PC-9 (cell line): ENCODE results near the gene TRAPPC12. TPM values are rescaled to one million over a fixed set of nuclear protein-coding genes. Genes with fewer than 3 reads are reported as not detected.

Source experiments
- BruUV-seq: library from RNA; stranded (reverse); fragments of 400-500 nt; replicated peaks from 2 replicates; lab custom pipeline; 2021; lab: Mats Ljungman, UMichigan
- CTCF ChIA-PET: fragments of 300-600 bp; sonication (Branson Sonifier 250); formaldehyde crosslinking; loops from one replicate; lab custom pipeline; 2022; ENCODE audit warnings: antibody characterized with exemption; lab: Charles Lee
- POLR2A ChIA-PET: fragments of 300-600 bp; sonication (Branson Sonifier 250); formaldehyde crosslinking; loops from one replicate; lab custom pipeline; 2022; ENCODE audit warnings: antibody characterized with exemption; ENCODE audit not compliant: unreplicated experiment; lab: Charles Lee
- DNase-seq, 2 experiments: peaks; one replicate each; pipeline versions ENCODE4 v3.0.0 to v3.0.0-alpha.2; 2015 to 2022; ENCODE audit warnings: mixed read lengths in 1 of 2
- H2AFZ ChIP-seq: fragments of 200-600 bp; sonication (generic); 2 replicates; pipeline ENCODE4 v1.8.1; 2017; ENCODE audit warnings: antibody characterized with exemption
- H3F3A ChIP-seq: fragments of 200-600 bp; sonication (generic); 2 replicates; pipeline ENCODE4 v1.8.1; 2017; ENCODE audit warnings: antibody characterized with exemption, mild to moderate bottlenecking, low read depth; ENCODE audit not compliant: insufficient read depth
- H3K27ac ChIP-seq: fragments of 200-600 bp; sonication (generic); 2 replicates; pipeline ENCODE4 v1.6.1; 2016; ENCODE audit warnings: mixed run types
- H3K27me3 ChIP-seq: fragments of 200-600 bp; sonication (generic); 2 replicates; pipeline ENCODE4 v1.6.1; 2016; ENCODE audit warnings: low read depth, mixed run types; ENCODE audit not compliant: insufficient read depth
- H3K36me3 ChIP-seq: fragments of 200-600 bp; sonication (generic); 2 replicates; pipeline ENCODE4 v1.6.1; 2016; ENCODE audit warnings: low read depth, mixed run types
- H3K4me1 ChIP-seq: fragments of 200-600 bp; sonication (generic); replicated peaks from 2 replicates; pipeline ENCODE4 v1.6.1; 2016; ENCODE audit warnings: mixed run types; ENCODE audit not compliant: insufficient read depth
- H3K4me2 ChIP-seq: fragments of 200-600 bp; sonication (generic); 2 replicates; pipeline ENCODE4 v1.6.1; 2017; ENCODE audit warnings: mixed run types
- H3K4me3 ChIP-seq: fragments of 200-600 bp; sonication (generic); 2 replicates; pipeline ENCODE4 v1.6.1; 2016; ENCODE audit warnings: mixed run types
- H3K79me2 ChIP-seq: fragments of 200-600 bp; sonication (generic); 2 replicates; pipeline ENCODE4 v1.6.1; 2017; ENCODE audit warnings: low read depth, mixed run types
- H3K9me2 ChIP-seq: fragments of 200-600 bp; sonication (generic); 2 replicates; pipeline ENCODE4 v1.8.1; 2017; ENCODE audit warnings: mild to moderate bottlenecking; ENCODE audit not compliant: insufficient read depth
- H3K9me3 ChIP-seq: fragments of 200-600 bp; sonication (generic); 2 replicates; pipeline ENCODE4 v1.8.1; 2016; ENCODE audit warnings: low read depth; ENCODE audit not compliant: insufficient read depth
- H4K20me1 ChIP-seq: fragments of 200-600 bp; sonication (generic); 2 replicates; pipeline ENCODE4 v1.8.1; 2017; ENCODE audit not compliant: insufficient read depth
- EZH2 ChIP-seq: fragments of 200-600 bp; sonication (generic); IDR thresholded peaks from 2 replicates; pipeline ENCODE4 v1.8.0; 2017; ENCODE audit warnings: antibody characterized with exemption, low read depth
- intact Hi-C: fragments of 100-400 bp; cut with micrococcal nuclease; formaldehyde crosslinking; loops from one replicate; pipeline ENCODE4 v1.10.0; 2022; ENCODE audit not compliant: unreplicated experiment
- total RNA-seq: library from RNA; stranded (reverse); gene quantifications from 2 replicates; pipeline ENCODE4 v1.2.3, GENCODE V29; 2021
- TF ChIP-seq, protein P1 (sequence below): fragments of 200-600 bp; sonication (generic); conservative IDR thresholded peaks from 2 replicates; pipeline ENCODE4 v1.6.1; 2017; ENCODE audit warnings: mixed run types, antibody characterized with exemption, mild to moderate bottlenecking, moderate library complexity

The TRAPPC12 gene
- total RNA-seq, 1 experiment from 2014 or later = 69.3 TPM

DNA sequence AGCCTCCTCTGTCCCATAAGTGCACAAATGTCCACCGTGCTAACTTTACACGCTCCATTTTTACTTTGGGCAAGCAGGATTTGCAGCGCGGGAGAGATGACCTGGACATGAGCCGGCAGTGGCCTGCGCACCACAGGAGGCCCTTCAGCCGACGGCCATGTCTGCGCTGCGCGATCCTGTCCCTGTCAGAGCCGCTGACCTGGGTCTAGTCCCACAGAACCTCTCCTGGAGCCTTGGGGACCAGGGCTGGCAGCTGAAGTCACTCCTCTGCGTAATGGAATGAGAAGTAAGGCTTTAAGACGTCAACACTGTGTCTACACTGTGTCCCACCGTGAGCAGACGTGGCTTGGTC is 110.2 kb downstream of the TRAPPC12 start:
- Histone ChIP-seq H4K20me1 (no peaks in the 10 kb centered on the region), H3K27me3 (no peaks in the 10 kb centered on the region), H3K79me2 (no peaks in the 10 kb centered on the region), H3K9me3 (no peaks in the 10 kb centered on the region), H3F3A (no peaks in the 10 kb centered on the region), H3K4me1 (no peaks in the 10 kb centered on the region), H3K4me2 (no peak overlapping the region), H2AFZ (no peak overlapping the region), H3K9me2 (no peaks in the 10 kb centered on the region), H3K36me3 (no peaks in the 10 kb centered on the region), H3K27ac (no peak overlapping the region), H3K4me3 (no peak overlapping the region)
- DNase-seq = no peak
- TF ChIP-seq EZH2 = no peak
- TF ChIP-seq, protein P1, sequence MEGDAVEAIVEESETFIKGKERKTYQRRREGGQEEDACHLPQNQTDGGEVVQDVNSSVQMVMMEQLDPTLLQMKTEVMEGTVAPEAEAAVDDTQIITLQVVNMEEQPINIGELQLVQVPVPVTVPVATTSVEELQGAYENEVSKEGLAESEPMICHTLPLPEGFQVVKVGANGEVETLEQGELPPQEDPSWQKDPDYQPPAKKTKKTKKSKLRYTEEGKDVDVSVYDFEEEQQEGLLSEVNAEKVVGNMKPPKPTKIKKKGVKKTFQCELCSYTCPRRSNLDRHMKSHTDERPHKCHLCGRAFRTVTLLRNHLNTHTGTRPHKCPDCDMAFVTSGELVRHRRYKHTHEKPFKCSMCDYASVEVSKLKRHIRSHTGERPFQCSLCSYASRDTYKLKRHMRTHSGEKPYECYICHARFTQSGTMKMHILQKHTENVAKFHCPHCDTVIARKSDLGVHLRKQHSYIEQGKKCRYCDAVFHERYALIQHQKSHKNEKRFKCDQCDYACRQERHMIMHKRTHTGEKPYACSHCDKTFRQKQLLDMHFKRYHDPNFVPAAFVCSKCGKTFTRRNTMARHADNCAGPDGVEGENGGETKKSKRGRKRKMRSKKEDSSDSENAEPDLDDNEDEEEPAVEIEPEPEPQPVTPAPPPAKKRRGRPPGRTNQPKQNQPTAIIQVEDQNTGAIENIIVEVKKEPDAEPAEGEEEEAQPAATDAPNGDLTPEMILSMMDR = no peak
- CTCF ChIA-PET = no interaction called here
- BruUV-seq = no TSS peak
- intact Hi-C loops = no loop called here
- POLR2A ChIA-PET = no interaction called here

DNA sequence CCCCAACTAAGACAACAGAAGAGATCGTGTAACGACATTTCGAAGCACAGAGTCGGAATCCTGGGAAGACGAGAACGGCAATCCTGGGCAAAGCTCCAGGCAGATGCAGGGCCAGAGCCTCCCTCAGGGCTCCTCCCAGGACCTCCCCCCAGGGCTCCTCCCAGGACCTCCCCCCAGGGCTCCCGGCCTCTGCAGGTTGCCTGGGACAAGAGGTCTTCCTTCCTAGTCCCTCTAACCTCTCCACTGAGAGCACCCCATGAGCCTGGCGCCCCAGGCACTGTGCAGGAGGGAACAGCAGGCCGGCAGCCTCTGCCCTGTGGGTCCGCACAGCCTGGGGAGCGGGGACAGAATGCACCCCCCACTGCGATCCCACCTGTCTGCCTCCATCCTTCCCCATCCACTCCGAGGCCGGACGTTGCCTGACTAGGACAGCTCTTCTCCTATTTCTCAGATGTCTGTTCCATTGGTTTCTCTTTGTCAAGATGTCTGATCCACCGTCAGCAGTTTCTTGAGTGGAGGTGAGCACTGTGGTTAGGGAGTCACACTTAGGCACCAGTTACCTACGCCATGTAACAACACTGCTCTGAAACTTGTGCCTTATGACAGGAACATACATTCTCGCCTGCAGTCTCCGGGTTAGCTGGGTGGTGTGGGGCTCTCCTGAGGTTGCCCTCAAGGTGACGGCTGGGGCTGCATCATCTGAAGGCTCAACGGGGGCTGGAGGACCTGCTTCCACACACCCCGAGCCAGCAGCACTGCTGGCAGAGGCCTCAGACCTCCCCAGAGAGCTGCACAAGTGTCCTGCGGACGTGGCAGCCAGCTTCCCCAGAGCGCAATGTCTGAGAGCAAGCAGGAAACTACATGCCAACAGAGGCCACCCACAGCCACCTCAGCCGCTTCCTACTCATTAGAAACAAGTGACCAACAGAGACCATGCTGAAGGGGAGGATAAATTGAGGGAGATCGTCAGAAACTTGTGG is 111.0 kb downstream of the TRAPPC12 start:
- Histone ChIP-seq H3K79me2 (no peaks in the 10 kb centered on the region), H3K9me3 (no peaks in the 10 kb centered on the region), H3F3A (no peaks in the 10 kb centered on the region), H3K27ac (no peak overlapping the region), H3K36me3 (no peaks in the 10 kb centered on the region), H3K4me2 (no peak overlapping the region), H3K4me1 (no peaks in the 10 kb centered on the region), H3K27me3 (no peaks in the 10 kb centered on the region), H3K9me2 (no peaks in the 10 kb centered on the region), H3K4me3 (no peak overlapping the region), H4K20me1 (no peaks in the 10 kb centered on the region), H2AFZ (no peak overlapping the region)
- no TSS peak for BruUV-seq
- CTCF ChIA-PET = no interaction called here
- TF ChIP-seq, protein P1 = no peak
- TF ChIP-seq EZH2 = no peak
- POLR2A ChIA-PET = interaction anchor here (0.6 kb wide), 1 partner anchor 18 kb away, joined by 3 read pairs; no protein-coding TSS in a partner anchor
- intact Hi-C loops = no loop called here
- no peak for DNase-seq

DNA sequence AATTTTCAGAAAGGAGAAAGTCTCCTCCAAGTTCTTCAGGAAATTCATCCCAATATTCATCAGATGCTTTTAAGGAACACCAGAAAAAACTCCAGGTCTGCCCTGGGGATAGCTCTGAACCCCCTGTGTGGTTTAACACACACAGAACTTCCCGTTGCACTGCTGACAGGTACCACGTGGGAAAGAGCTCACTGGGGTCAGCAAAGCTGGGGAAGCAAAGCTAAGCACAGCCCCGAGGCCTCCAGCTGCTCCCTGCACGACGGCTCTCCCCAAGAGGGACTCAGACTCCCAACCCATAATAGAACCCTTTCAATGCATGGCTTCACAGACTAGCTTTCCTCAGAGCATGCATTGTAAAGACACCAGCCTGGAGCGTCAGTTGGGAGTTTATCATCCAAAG is 111.8 kb downstream of the TRAPPC12 start:
- H3K4me2 ChIP-seq = no peak overlapping the region
- no TSS peak for BruUV-seq

More for the DNA sequence above, 111.8 kb downstream of the TRAPPC12 start:
- H3K4me3 ChIP-seq = no peak overlapping the region
- no peaks in the 10 kb centered on the region for H3K9me2 ChIP-seq
- no peak overlapping the region for H2AFZ ChIP-seq
- no peaks in the 10 kb centered on the region for H3K27me3 ChIP-seq
- H3F3A ChIP-seq = no peaks in the 10 kb centered on the region
- H3K79me2 ChIP-seq = no peaks in the 10 kb centered on the region
- no peaks in the 10 kb centered on the region for H3K4me1 ChIP-seq
- no peak for TF ChIP-seq EZH2
- TF ChIP-seq, protein P1 = no peak
- no peaks in the 10 kb centered on the region for H3K9me3 ChIP-seq
- no peak for DNase-seq
- ChIA-PET CTCF (no interaction called here), POLR2A (no interaction called here)
- intact Hi-C loops = no loop called here
- H4K20me1 ChIP-seq = no peaks in the 10 kb centered on the region
- no peak overlapping the region for H3K27ac ChIP-seq
- H3K36me3 ChIP-seq = no peaks in the 10 kb centered on the region
